Stimulated activated memory B cell treated with anti-CD40 and anti-IgM and Interleukin-4, amounts not matched to agents 10 μg/mL and 1 μg/mL and 100 μg/mL, for 72 hours (primary cell): ENCODE results near the gene ASCL2.

ENCODE experiments used
- ATAC-seq: fragments of 150-1000 bp; cut with Tn5 transposase; 2 replicates; pipeline ENCODE4 v1.10.0; 2021
- H3K27ac Mint-ChIP-seq: one replicate; pipeline ENCODE4 v1.8.0; 2022; ENCODE audit warnings: mild to moderate bottlenecking, mixed read lengths
- H3K27me3 Mint-ChIP-seq: one replicate; pipeline ENCODE4 v1.8.0; 2022; ENCODE audit warnings: mixed read lengths
- H3K36me3 Mint-ChIP-seq: one replicate; pipeline ENCODE4 v1.8.0; 2022; ENCODE audit warnings: mixed read lengths
- H3K4me1 Mint-ChIP-seq: one replicate; pipeline ENCODE4 v1.8.0; 2022; ENCODE audit warnings: mixed read lengths
- H3K4me3 Mint-ChIP-seq: one replicate; pipeline ENCODE4 v1.8.0; 2022; ENCODE audit warnings: mild to moderate bottlenecking, moderate library complexity, mixed read lengths
- H3K9me3 Mint-ChIP-seq: one replicate; pipeline ENCODE4 v1.8.0; 2022; ENCODE audit warnings: mixed read lengths

Gene ASCL2, protein sequence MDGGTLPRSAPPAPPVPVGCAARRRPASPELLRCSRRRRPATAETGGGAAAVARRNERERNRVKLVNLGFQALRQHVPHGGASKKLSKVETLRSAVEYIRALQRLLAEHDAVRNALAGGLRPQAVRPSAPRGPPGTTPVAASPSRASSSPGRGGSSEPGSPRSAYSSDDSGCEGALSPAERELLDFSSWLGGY

DNA sequence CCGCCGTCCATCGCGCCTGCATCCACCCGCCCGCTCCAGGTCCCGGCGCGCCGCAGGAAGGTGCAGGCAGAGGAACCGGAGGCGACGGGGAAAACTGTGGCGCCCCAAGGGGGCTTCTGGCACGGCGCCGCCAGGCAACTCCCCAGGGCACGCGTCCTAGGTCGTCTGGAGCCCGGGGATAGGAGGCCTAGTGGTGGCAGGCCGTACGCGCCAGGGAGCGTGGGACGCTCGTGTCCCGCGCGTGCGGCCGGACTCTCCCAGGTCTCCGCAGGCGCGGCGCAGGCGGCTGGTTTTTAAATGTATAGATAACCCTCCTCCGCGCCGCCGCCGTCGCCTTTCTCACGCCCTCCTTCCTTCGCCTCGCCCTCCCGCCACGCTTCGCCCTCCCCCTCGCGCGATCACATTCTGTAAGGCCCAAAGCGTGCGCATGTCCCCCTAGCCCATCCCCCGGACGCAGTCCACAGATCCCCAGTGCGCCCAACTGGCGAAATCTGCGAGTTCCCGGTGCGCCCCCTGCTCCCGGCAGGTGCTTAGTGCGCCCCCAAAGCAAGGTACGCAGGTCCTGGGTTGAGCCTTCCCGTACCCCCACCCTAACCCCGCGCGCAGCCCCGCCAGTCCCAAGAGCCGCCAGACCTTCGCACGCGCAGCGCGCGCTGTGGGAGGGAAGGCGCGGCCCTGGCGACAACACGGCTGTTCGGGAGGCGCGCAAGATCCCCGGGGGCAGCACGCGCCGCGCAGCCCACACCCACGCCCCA, at the start of gene ASCL2:
Gene ASCL2, minus strand, starts transcription at position 267 of the 755 bp plus-strand sequence. Its CDS starts 256 bp downstream, at position 11.
- Mint-ChIP-seq H3K27me3 (peaks cover 51% of the 10 kb centered on the region), H3K36me3 (no peaks in the 10 kb centered on the region), H3K9me3 (no peaks in the 10 kb centered on the region), H3K4me3 (peak within 1 kb of the TSS; percentile 72), H3K4me1 (peaks cover 34% of the 10 kb centered on the region), H3K27ac (peak within 1 kb of the TSS; percentile 23)
- ATAC-seq = no peak

DNA sequence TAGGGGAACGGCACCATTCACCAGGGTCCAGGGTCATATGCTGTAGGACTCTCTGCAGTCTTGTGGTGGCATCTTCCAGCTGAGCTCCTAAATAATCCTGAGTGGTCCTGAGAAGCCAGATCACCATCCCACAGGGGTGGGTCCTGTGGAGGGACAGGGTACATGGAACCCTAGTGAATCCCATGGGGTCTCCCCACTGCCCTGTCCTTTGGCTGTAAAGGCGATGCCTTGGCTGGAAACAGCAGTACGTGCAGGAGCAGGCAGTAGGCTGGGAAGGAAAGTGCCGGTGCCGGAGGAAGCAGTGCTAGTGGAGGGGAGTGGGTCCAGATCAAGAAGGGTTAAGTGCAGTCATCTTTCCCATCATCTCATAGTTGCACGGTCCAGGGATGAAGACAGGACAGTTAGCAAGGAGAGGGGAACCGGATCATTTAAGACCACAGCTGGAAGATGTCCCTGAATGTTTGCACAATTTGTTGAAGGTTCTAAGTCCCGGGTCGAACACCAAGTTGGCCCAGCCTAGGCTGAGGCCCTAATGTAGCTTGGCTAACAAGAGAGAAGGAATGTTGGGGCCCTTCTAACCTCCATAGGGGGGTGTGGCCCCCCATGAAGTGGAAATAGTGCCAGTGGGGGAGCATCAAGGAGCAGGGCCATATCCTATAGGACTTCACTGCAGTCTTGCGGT, 49.5 kb upstream of the ASCL2 start:
- no peak for ATAC-seq
- Mint-ChIP-seq H3K4me1 (no peaks in the 10 kb centered on the region), H3K27ac (no peak overlapping the region), H3K36me3 (no peaks in the 10 kb centered on the region), H3K27me3 (peaks cover 20% of the 10 kb centered on the region), H3K4me3 (no peak overlapping the region), H3K9me3 (peaks cover 4% of the 10 kb centered on the region)

DNA sequence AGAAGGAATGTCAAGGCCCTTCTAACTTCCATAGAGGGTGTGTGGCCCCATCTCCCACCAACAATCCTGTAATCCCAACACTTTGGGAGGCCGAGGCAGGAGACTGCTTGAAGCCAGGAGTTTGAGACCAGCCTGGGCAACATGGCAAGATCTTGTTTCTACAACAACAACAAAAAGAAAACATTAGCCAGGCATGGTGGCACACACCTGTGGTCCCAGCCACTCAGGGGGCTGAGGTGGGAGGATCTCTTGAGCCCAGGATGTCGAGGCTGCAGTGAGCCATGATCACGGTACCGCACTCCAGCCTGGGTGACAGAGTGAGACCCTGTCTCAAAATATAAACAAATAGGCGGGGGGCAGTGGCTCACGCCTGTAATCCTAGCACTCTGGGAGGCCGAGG, 48.3 kb upstream of the ASCL2 start:
- Mint-ChIP-seq H3K27ac (no peak overlapping the region), H3K27me3 (peaks cover 29% of the 10 kb centered on the region), H3K36me3 (no peaks in the 10 kb centered on the region), H3K4me1 (no peaks in the 10 kb centered on the region), H3K9me3 (peaks cover 4% of the 10 kb centered on the region), H3K4me3 (no peak overlapping the region)
- ATAC-seq = no peak

DNA sequence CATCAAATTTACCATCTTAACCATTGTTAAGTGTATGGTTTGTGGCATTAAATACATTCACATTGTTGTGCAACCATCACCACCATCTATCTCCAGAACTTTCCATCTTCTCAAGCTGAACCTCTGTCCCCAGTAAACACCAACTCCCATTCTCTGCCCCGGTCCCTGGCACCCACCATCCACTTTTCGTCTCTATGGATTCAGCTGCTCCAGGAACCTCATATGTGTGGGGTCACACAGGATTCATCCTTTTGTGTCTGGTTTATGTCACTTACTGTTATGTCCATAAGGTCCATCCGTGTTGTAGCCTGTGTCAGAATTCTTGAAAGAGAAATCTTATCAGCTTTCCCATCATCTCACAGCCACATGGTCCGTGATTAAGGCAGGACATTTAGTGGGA, 47.7 kb upstream of the ASCL2 start:
- H3K27ac Mint-ChIP-seq = no peak overlapping the region
- no peak overlapping the region for H3K4me3 Mint-ChIP-seq
- H3K27me3 Mint-ChIP-seq = peaks cover 35% of the 10 kb centered on the region
- H3K4me1 Mint-ChIP-seq = no peaks in the 10 kb centered on the region
- H3K36me3 Mint-ChIP-seq = no peaks in the 10 kb centered on the region
- ATAC-seq = no peak
- peaks cover 4% of the 10 kb centered on the region for H3K9me3 Mint-ChIP-seq

DNA sequence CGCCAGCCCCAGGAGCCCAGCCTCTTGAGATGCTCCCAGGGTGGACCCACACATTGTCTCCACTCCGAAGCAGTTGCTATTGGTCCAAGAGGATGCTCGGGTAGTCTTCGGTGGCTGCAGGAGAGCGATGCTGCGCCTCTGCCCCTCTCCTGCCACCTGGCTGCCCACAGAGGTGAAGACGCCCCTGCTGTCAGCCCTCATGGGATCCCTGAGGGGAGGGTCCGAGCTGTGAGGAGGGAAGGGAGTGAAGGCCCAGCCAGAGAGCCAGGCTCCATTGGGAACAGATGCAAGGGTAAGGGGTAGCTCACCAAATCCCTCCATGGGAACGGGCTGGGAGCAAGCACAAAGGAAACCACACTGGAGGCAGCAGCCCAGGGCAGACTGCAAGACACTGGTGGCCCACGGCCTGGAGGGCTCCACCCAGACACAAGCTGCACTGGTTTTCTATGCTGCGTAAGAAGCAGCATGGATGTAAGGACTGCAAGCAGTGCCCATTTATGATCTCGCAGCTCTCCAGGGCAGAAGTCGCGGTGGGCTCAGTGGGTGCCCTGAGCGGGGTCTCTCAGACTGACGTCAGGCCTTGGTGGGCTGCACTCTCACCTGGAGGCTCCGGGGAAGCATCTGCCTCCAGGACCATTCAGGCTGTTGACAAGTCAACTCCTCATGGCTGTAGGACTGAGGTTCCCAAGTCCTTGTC, 47.1 kb upstream of the ASCL2 start:
- Mint-ChIP-seq H3K4me3 (no peak overlapping the region), H3K27me3 (peaks cover 36% of the 10 kb centered on the region), H3K36me3 (no peaks in the 10 kb centered on the region), H3K4me1 (no peaks in the 10 kb centered on the region), H3K27ac (no peak overlapping the region), H3K9me3 (no peaks in the 10 kb centered on the region)
- no peak for ATAC-seq

DNA sequence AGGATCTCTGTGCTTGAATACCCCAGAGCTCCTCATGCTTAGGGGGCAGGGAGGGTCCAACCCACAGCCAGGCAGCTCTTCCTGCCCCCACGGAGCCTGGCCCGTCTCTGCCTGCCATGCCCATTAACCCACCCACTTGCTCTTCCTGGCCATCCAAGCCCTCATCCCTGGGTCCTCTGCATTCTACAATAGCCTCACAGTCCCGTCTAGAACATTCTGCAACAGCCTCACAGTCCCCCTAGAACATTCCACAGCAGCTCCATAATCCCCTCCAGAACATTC, 46.5 kb upstream of the ASCL2 start:
- Mint-ChIP-seq H3K36me3 (no peaks in the 10 kb centered on the region), H3K27ac (no peak overlapping the region), H3K9me3 (no peaks in the 10 kb centered on the region), H3K4me3 (no peak overlapping the region), H3K4me1 (no peaks in the 10 kb centered on the region), H3K27me3 (peaks cover 36% of the 10 kb centered on the region)
- ATAC-seq = no peak

DNA sequence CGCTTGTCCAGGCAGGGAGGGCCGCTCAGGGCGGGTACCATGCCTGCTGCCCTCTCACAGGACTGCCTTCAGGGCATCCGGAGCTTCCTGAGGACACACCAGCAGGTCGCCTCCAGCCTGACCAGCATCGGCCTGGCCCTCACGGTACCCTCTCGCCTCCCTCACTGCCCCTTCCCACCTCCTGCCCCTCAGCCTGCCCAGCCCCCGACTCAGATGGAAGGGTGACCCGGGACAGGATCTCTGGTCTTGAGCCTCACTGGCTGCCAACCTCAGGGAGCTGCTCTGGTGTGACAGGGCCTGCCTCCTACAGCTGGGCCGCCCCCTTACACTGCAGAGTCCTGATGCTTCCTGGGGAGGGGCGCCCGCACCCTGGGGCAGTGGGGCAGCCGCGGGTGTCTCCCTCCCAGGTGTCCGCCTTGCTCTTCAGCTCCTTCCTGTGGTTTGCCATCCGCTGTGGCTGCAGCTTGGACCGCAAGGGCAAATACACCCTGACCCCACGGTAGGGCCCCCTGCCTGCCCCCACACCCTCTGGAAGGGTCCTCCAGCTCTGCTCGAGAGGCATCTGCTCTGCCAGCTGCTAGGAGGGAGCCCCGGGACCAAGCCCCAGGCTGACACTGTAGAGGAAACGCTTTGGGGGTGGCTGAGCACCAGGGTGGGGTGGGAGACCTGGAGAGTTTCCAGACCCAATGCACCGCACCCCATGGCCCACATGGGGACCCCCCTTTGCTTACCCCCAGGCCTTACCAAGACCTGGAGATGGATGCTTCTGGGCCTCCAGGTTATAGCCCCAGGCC, 46.0 kb upstream of the ASCL2 start:
- no peak for ATAC-seq
- Mint-ChIP-seq H3K27me3 (peaks cover 42% of the 10 kb centered on the region), H3K4me3 (no peak overlapping the region), H3K36me3 (no peaks in the 10 kb centered on the region), H3K9me3 (no peaks in the 10 kb centered on the region), H3K4me1 (no peaks in the 10 kb centered on the region), H3K27ac (no peak overlapping the region)

DNA sequence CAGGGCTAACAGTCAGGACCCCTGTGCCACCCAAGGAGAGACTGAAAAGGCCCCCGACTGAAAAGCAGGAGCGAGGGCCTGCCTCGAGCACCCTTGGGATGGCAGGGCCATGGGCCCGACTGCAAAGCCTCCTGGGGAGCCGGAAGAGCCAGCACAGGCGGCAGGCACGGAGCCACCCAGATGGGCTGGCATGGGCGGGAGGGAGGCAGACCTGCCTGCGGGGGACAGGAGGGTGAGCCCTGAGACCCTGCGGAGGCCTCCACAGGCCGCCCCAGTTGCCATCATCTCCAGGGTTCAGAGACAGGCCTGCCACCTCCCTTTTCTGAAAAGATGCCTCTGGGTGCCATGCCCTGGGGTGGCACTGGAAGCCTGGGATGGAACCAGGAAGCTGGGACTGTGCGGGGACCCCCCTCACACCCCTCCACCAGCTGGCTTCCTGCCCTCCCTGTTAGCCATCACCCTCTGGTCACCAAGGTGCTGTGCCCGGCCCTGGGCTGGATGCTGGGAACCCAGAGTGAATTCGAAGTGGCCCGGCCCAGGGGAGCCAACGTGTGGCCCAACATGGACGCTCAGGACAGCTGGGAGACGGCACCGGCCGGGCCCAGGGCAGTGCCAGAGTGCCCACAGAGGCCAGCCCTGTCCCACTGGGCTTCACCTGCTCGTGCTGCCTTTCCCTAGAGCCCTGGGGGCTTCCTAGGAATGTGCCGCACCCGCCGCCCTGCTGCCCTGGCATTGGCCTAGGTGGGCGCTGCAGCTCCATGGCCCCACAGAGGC, 45.2 kb upstream of the ASCL2 start:
- no peak overlapping the region for H3K4me3 Mint-ChIP-seq
- H3K36me3 Mint-ChIP-seq = no peaks in the 10 kb centered on the region
- no peaks in the 10 kb centered on the region for H3K9me3 Mint-ChIP-seq
- peaks cover 37% of the 10 kb centered on the region for H3K27me3 Mint-ChIP-seq
- H3K27ac Mint-ChIP-seq = no peak overlapping the region
- H3K4me1 Mint-ChIP-seq = no peaks in the 10 kb centered on the region
- ATAC-seq = no peak

DNA sequence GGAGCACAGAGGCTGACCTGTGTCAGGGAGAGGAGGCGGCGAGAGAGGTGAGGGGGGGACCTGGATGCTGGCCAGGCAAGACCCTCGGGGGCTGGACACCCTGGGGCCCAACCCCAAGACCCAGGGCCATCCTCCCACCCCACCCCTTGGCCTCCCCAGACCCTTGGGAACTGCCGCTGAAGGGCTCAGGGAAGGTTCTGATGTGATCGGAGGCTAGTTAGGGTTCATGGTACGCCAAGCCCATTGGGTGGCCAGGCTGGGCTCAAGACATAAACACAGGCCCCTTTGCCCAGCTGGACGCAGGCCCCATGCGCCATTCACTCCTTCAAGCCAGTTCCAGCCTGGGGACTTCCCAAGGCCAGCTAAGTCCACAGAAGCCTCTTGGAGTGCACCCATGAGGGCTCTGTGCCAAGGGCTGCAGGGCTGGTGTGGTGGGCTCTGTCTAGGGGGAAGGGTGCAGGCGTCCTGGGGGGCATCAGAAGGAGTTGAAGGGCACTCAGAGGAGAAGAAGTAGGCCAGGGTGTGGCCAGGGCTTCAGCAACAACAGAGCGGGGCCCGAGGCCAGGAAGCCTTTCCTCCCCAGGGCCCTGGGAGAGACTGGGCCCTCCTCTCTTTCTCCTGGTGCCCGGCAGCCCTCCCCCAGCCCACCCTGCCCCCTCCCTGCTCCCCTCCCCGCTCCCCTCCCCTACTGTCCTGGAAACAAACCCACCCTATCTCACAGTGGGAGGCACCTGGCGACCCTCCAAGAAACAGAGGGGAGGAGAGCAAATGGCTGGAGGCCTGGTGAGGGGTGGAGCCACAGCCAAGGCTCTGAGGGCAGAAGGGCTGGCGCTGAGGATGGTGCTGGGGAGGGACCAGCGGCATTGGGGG, 44.4 kb upstream of the ASCL2 start:
- Mint-ChIP-seq H3K4me3 (no peak overlapping the region), H3K27me3 (peaks cover 29% of the 10 kb centered on the region), H3K4me1 (no peaks in the 10 kb centered on the region), H3K9me3 (no peaks in the 10 kb centered on the region), H3K36me3 (no peaks in the 10 kb centered on the region), H3K27ac (no peak overlapping the region)
- no peak for ATAC-seq

DNA sequence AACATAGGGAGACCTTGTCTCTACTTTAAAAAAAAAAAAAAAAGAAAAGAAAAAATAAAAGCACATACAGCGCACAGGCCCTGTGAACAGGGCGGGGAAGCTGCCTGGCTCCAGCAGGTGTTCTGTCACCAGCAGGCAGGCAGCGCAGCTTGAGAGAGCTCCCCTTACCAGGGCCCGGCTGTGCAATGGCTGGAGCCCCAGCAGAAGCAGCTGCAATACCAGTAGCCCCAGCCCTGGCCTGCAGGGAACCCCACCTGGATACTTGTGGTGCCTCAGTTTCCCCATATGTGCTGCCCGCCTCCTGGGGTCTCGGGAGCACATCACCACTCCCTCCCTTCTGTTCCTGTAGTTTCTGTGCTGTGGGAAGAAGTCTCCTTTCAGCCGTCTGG, 43.7 kb upstream of the ASCL2 start:
- no peaks in the 10 kb centered on the region for H3K4me1 Mint-ChIP-seq
- no peaks in the 10 kb centered on the region for H3K36me3 Mint-ChIP-seq
- no peak overlapping the region for H3K4me3 Mint-ChIP-seq
- no peaks in the 10 kb centered on the region for H3K9me3 Mint-ChIP-seq
- ATAC-seq = no peak
- no peak overlapping the region for H3K27ac Mint-ChIP-seq
- H3K27me3 Mint-ChIP-seq = peaks cover 27% of the 10 kb centered on the region

DNA sequence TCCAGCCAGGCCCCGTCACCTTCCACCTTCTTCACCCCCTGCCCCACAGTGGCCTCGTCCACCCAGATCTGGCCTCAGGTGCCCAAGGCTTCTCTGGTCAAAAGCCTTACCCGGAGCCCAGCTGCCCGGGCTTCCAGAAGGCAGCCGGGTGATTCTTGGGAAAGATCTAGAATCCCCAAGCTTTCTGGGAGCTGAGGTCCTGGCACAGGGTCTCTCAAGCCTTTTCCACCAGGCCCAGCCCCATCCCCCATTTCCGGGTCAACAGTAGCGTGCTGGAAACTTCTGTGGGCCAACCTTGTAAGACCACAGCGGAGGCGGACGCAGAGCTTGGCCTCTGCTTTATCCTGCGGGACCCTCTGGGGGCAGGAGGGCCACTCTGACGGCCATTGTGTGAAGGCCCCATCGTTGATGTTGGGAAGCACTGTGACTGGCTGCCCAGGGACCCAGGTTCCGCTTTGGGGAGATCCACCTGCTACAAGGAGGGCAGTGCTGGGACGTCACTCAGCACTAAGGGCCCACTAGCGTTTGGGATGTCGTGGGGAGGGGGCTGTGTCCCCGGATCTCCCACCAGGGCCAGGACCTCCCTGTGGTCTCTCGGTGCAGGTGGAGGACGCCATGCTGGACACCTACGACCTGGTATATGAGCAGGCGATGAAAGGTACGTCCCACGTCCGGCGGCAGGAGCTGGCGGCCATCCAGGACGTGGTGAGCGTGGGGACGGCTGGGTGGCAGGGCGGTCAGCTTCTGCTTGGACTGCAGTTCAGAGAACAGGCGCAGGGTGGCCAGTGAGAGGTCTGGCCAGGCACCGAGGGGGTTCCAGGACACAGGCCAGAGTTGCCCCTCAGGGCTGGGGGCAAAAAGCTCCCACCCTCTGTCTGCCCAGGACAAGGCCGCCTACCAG, 42.9 kb upstream of the ASCL2 start:
- Mint-ChIP-seq H3K27ac (no peak overlapping the region), H3K4me1 (no peaks in the 10 kb centered on the region)

DNA sequence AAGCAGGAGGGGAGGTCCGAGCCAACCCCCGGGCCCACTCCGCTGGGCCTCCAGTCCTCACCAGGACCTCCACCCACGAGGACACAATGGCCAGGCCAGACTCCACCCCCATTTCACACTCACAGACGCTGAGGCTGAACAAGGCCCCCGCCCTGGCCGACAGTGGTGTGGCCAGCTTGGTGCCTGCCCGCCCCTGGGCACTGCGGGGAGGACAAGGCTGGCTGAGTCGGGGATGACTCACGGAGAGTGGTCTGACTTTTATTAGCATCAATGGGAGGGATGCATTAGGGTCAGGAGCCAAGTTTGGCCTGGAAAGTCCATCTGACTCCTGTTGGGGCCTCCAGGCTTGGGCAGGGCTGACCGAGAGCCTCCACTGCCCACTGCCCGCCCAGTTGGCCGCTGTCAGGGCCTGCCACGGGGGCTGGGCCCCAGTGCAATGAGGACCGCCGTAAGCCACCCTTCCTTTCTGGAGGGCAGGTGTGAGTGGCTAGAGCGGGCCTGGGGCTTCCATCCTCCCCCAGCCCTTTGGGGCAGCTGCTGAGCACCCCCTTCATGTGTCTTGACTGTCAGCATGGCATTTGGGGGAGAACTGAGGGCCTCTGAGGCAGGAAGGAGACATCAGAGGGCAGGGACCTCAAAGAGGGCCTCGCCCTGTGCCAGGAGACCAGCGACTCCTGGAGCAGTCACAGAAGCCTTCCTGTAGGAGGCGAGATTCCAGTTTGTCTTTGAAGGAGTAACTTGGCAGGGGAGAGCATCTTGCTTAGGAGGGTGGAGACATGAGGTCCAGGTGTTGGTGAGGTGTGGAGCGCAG, 42.0 kb upstream of the ASCL2 start:
- Mint-ChIP-seq H3K9me3 (no peaks in the 10 kb centered on the region), H3K36me3 (no peaks in the 10 kb centered on the region), H3K27me3 (peaks cover 27% of the 10 kb centered on the region), H3K27ac (no peak overlapping the region), H3K4me3 (no peak overlapping the region), H3K4me1 (no peaks in the 10 kb centered on the region)
- no peak for ATAC-seq

More for the DNA sequence above, 42.9 kb upstream of the ASCL2 start:
- peaks cover 27% of the 10 kb centered on the region for H3K27me3 Mint-ChIP-seq
- no peak overlapping the region for H3K4me3 Mint-ChIP-seq
- H3K36me3 Mint-ChIP-seq = no peaks in the 10 kb centered on the region
- H3K9me3 Mint-ChIP-seq = no peaks in the 10 kb centered on the region
- no peak for ATAC-seq
